Endodermal cell (in vitro differentiated cells): ENCODE measurements around the gene NTRK2. TPM values are rescaled to one million over a fixed set of nuclear protein-coding genes. Genes with fewer than 3 reads are reported as not detected.

Experiments used
- DNase-seq: peaks from one replicate; pipeline ENCODE4 v3.0.0-alpha.2; 2017
- H3K27ac ChIP-seq: 2 replicates; pipeline ENCODE4 v1.5.1; 2013; ENCODE audit warnings: mild to moderate bottlenecking, low read depth, low read length, moderate library complexity
- H3K27me3 ChIP-seq: 2 replicates; pipeline ENCODE4 v1.6.1; 2013; ENCODE audit warnings: mild to moderate bottlenecking, low read length, moderate library complexity; ENCODE audit not compliant: insufficient read depth, control insufficient read depth, poor library complexity, severe bottlenecking
- H3K36me3 ChIP-seq: 2 replicates; pipeline ENCODE4 v1.7.0; 2013; ENCODE audit warnings: mild to moderate bottlenecking, low read length, moderate library complexity; ENCODE audit not compliant: control insufficient read depth, insufficient read depth
- H3K4me1 ChIP-seq: one replicate; pipeline ENCODE4 v1.7.0; 2013; ENCODE audit warnings: low read length; ENCODE audit not compliant: control insufficient read depth, insufficient read depth
- H3K4me3 ChIP-seq: 2 replicates; pipeline ENCODE4 v1.5.1; 2013; ENCODE audit warnings: mild to moderate bottlenecking, low read length, moderate library complexity
- H3K9ac ChIP-seq: 2 replicates; pipeline ENCODE4 v1.6.1; 2013; ENCODE audit warnings: mild to moderate bottlenecking, low read length, moderate library complexity; ENCODE audit not compliant: poor library complexity, severe bottlenecking; ENCODE audit errors: extremely low read depth
- H3K9me3 ChIP-seq: 2 replicates; pipeline ENCODE4 v1.6.1; 2013; ENCODE audit warnings: mild to moderate bottlenecking, low read length, moderate library complexity; ENCODE audit not compliant: control insufficient read depth
- H3K27ac Mint-ChIP-seq: 2 replicates; pipeline ENCODE4 v1.8.0; 2020; ENCODE audit warnings: mixed read lengths
- H3K27me3 Mint-ChIP-seq: 2 replicates; pipeline ENCODE4 v1.8.0; 2021; ENCODE audit warnings: mild to moderate bottlenecking, mixed read lengths; ENCODE audit not compliant: insufficient read depth
- H3K36me3 Mint-ChIP-seq: 2 replicates; pipeline ENCODE4 v1.8.0; 2020; ENCODE audit warnings: low read depth, mixed read lengths
- H3K4me1 Mint-ChIP-seq: 2 replicates; pipeline ENCODE4 v1.8.0; 2020; ENCODE audit warnings: mixed read lengths
- H3K4me3 Mint-ChIP-seq: 2 replicates; pipeline ENCODE4 v1.8.0; 2020; ENCODE audit warnings: mild to moderate bottlenecking, moderate library complexity, mixed read lengths
- H3K9me3 Mint-ChIP-seq: 2 replicates; pipeline ENCODE4 v1.8.0; 2020; ENCODE audit warnings: mild to moderate bottlenecking, mixed read lengths
- CTCF ChIP-seq: fragments of 200-600 bp; sonication (generic); conservative IDR thresholded peaks from 2 replicates; pipeline ENCODE4 v1.5.0; 2021; ENCODE audit warnings: antibody characterized with exemption, mild to moderate bottlenecking
- WGBS, 2 experiments: methylation state at CpG; one replicate each; pipeline versions ENCODE4 v1.1.5 to v1.1.7; 2013; ENCODE audit warnings: missing lambda C conversion rate in 2 of 2, mixed read lengths in 1 of 2; ENCODE audit not compliant: insufficient coverage in 1 of 2, insufficient read length in 1 of 2; 5-methylcytosine and 5-hydroxymethylcytosine counted together
- total RNA-seq, 2 donors: library from RNA; stranded (reverse); fragmentation: NEBNext Ultra II Directional in 1 of 2; extraction: Animal tissue kit (Norgen Biotek cat#: 25700) in 1 of 2; gene quantifications; 2 replicates in 1 of 2; 3 replicates in 1 of 2; pipeline ENCODE4 v1.2.1, GENCODE V29; 2021

Gene NTRK2
- total RNA-seq, 2 donors from 2014 or later, result 0.09 to 0.18 TPM

DNA sequence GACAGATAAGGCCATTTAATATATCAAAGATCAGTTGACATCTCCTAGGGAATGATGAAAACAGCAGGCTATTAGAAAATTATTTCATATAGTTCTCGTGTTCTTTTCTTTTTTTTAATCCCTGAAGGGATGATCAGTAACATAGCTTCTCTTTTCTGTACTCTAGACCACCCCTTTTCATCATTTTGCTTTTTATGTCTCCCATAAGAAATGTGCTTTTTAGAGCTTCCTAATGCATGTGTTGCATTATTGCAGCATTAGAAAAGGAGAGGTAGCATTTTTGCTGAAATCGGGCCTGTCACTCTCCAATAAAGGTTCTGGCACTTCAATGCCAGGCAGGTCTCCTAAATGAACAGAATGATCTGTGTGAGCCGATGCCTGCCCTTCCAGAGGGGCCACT, 143.3 kb downstream of the NTRK2 start:
- Mint-ChIP-seq H3K27me3 (no peaks in the 10 kb centered on the region), H3K36me3 (no peaks in the 10 kb centered on the region), H3K9me3 (no peaks in the 10 kb centered on the region), H3K4me3 (no peak overlapping the region), H3K27ac (no peak overlapping the region), H3K4me1 (no peaks in the 10 kb centered on the region)
- H3K9me3 ChIP-seq, result no peaks in the 10 kb centered on the region
- H3K36me3 ChIP-seq, result no peaks in the 10 kb centered on the region
- no peak for DNase-seq
- H3K4me1 ChIP-seq, result no peaks in the 10 kb centered on the region
- no peak overlapping the region for H3K9ac ChIP-seq
- no peak for TF ChIP-seq CTCF
- H3K27ac ChIP-seq, result no peak overlapping the region
- no peak overlapping the region for H3K4me3 ChIP-seq
- 93 to 95% methylated on average over 3 of the region's 3 CpGs for WGBS, 2 experiments
- no peaks in the 10 kb centered on the region for H3K27me3 ChIP-seq

GRCh38 chr9:84815554-84815953, 146.0 kb downstream of the NTRK2 start:
- H3K4me3 ChIP-seq, result no peak overlapping the region
- Mint-ChIP-seq H3K36me3 (no peaks in the 10 kb centered on the region), H3K9me3 (no peaks in the 10 kb centered on the region), H3K27me3 (no peaks in the 10 kb centered on the region), H3K4me1 (peaks cover 16% of the 10 kb centered on the region), H3K27ac (no peak overlapping the region), H3K4me3 (no peak overlapping the region)
- no peaks in the 10 kb centered on the region for H3K36me3 ChIP-seq
- H3K9me3 ChIP-seq, result no peaks in the 10 kb centered on the region
- H3K4me1 ChIP-seq, result no peaks in the 10 kb centered on the region
- no peaks in the 10 kb centered on the region for H3K27me3 ChIP-seq
- no peak overlapping the region for H3K27ac ChIP-seq
- no peak for DNase-seq
- no peak overlapping the region for H3K9ac ChIP-seq
- TF ChIP-seq CTCF, result peak; percentile 43
- 88 to 100% methylated on average over 1 of the region's 1 CpG for WGBS, 2 experiments

DNA sequence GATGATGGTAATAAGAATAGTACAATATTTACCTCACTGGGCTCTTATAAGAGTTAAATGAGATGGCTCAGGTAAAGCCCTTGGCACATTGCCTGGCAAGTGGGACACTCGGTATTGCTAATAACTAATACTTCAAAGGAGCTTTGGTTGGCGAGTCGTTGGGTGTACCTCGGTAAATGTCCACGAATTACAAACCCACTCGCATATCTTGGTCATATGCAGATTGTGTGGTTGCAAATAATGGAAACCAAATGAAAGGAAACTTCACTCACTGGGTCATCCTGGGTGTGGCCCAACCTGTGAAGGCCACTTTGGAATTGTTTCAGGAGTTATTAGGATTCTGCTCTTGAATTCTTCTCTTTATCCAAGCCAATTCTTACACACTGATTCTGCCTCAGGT, 147.5 kb downstream of the NTRK2 start:
- Histone ChIP-seq H3K27me3 (no peaks in the 10 kb centered on the region), H3K9me3 (no peaks in the 10 kb centered on the region), H3K36me3 (no peaks in the 10 kb centered on the region), H3K4me1 (no peaks in the 10 kb centered on the region), H3K27ac (no peak overlapping the region), H3K9ac (no peak overlapping the region), H3K4me3 (no peak overlapping the region)
- peaks cover 19% of the 10 kb centered on the region for H3K4me1 Mint-ChIP-seq
- H3K4me3 Mint-ChIP-seq, result no peak overlapping the region
- no peaks in the 10 kb centered on the region for H3K9me3 Mint-ChIP-seq
- 95 to 100% methylated on average over 1 to 6 of the region's 6 CpGs for WGBS, 2 experiments
- no peaks in the 10 kb centered on the region for H3K27me3 Mint-ChIP-seq
- DNase-seq, result no peak
- H3K27ac Mint-ChIP-seq, result no peak overlapping the region
- no peak for TF ChIP-seq CTCF
- H3K36me3 Mint-ChIP-seq, result no peaks in the 10 kb centered on the region
